ENCODE measurements around the gene INPP1. TPM values are rescaled to one million over a fixed set of nuclear protein-coding genes. Genes with fewer than 3 reads are reported as not detected.
A peak's percentile ranks its signal among the peaks of the same experiment; 100 is the strongest.
"Not testable (repeated sequence)": the region's sequence is repeated elsewhere in the genome, so short reads cannot be mapped to it uniquely, and the experiment has no call there.

The INPP1 gene
- total and polyA plus RNA-seq, 8 donors, result 11.5 to 31.0 (median 15.4) TPM

- ATAC-seq (no peak), DNase-seq (no peak), FAIRE-seq (no peak)
- Histone ChIP-seq H3K36me3 (no peaks in the 10 kb centered on the region), H3K4me3 (no peak overlapping the region), H3K27ac (no peak overlapping the region), H3K4me1 (peaks cover 10 to 36% (median 34%) of the 10 kb centered on the region in 3 donors), H3K9me3 (no peaks in the 10 kb centered on the region), H3K27me3 (no peaks in the 10 kb centered on the region)
- no peak for TF ChIP-seq CTCF (IDR thresholded peaks at IDR 0.05)
- intact Hi-C loops (cut with DNase I), result no loop called here
- WGBS, 2 donors, result 43 to 62% methylated on average over 2 of the region's 2 CpGs
These were observed 14.2 kb downstream of the INPP1 start for GRCh38 chr2:190357600-190357999.

- intact Hi-C loops (cut with DNase I); FAIRE-seq: not testable (repeated sequence)
- WGBS, 2 donors, result 75 to 78% methylated on average over 8 of the region's 8 CpGs
These were observed 15.5 kb downstream of the INPP1 start for GRCh38 chr2:190358655-190359448.

GRCh38 chr2:190360561-190360960 is 17.2 kb downstream of the INPP1 start:
- H3K4me1 ChIP-seq, result peaks cover 0 to 18% (median 17%) of the 10 kb centered on the region in 3 donors
- intact Hi-C loops (cut with DNase I), result no loop called here

More at GRCh38 chr2:190358655-190359448, 15.5 kb downstream of the INPP1 start:
- H3K4me1 ChIP-seq, result peaks cover 0 to 25% (median 21%) of the 10 kb centered on the region in 3 donors
- not testable (repeated sequence) for H3K4me3 ChIP-seq, H3K9me3 ChIP-seq, H3K36me3 ChIP-seq, H3K27me3 ChIP-seq, DNase-seq
- peak overlapping the region in 2 of 4 donors; percentile 68 to 70 for H3K27ac ChIP-seq
- ATAC-seq, result peak in 1 of 4 donors; percentile 7

GRCh38 chr2:190360965-190361364 is 17.6 kb downstream of the INPP1 start:
- H3K27ac ChIP-seq, result no peak overlapping the region
- H3K27me3 ChIP-seq, result no peaks in the 10 kb centered on the region
- no peak for TF ChIP-seq CTCF (IDR thresholded peaks at IDR 0.05)
- no peak overlapping the region for H3K4me3 ChIP-seq
- peaks cover 0 to 14% (median 13%) of the 10 kb centered on the region in 3 donors for H3K4me1 ChIP-seq
- intact Hi-C loops (cut with DNase I), result no loop called here
- 93 to 94% methylated on average over 3 of the region's 3 CpGs for WGBS, 2 donors
- no peaks in the 10 kb centered on the region for H3K36me3 ChIP-seq
- no peaks in the 10 kb centered on the region for H3K9me3 ChIP-seq
- FAIRE-seq, result no peak
- DNase-seq, result no peak
- ATAC-seq, result no peak

More at GRCh38 chr2:190360561-190360960, 17.2 kb downstream of the INPP1 start:
- Histone ChIP-seq H3K36me3 (no peaks in the 10 kb centered on the region), H3K9me3 (no peaks in the 10 kb centered on the region), H3K4me3 (no peak overlapping the region), H3K27me3 (no peaks in the 10 kb centered on the region), H3K27ac (peak overlapping the region in 1 of 4 donors; percentile 68)
- FAIRE-seq (no peak), ATAC-seq (no peak), DNase-seq (no peak)
- TF ChIP-seq CTCF (IDR thresholded peaks at IDR 0.05), result no peak

GRCh38 chr2:190361572-190361971 is 18.2 kb downstream of the INPP1 start:
- FAIRE-seq (no peak), DNase-seq (no peak), ATAC-seq (no peak)
- intact Hi-C loops (cut with DNase I), result no loop called here
- Histone ChIP-seq H3K27ac (no peak overlapping the region), H3K9me3 (no peaks in the 10 kb centered on the region), H3K4me1 (peaks cover 0 to 10% (median 8%) of the 10 kb centered on the region in 3 donors), H3K36me3 (no peaks in the 10 kb centered on the region), H3K4me3 (no peak overlapping the region), H3K27me3 (no peaks in the 10 kb centered on the region)
- TF ChIP-seq CTCF (IDR thresholded peaks at IDR 0.05), result no peak
- 45 to 65% methylated on average over 2 of the region's 2 CpGs for WGBS, 2 donors
